Measurements from ENCODE around the gene FBXO17. TPM values are rescaled to one million over a fixed set of nuclear protein-coding genes. Genes with fewer than 3 reads are reported as not detected.

FBXO17 gene
- total and polyA plus RNA-seq, 4 donors, result 19.7 to 31.9 (median 23.4) TPM

GRCh38 chr19:39004403-39004802 lies 28.9 kb upstream of the FBXO17 start:
- WGBS, result 82% methylated on average over 9 of the region's 9 CpGs
- Histone ChIP-seq H3K27ac (ENCODE audit: low read depth in 1 of 2, low read length in 2 of 2) (no peak overlapping the region), H3K27me3 (ENCODE audit: control insufficient read depth in 4 of 4, insufficient read depth in 4 of 4, low read length in 3 of 4) (no peaks in the 10 kb centered on the region), H3K4me3 (ENCODE audit: low read depth in 1 of 3, low read length in 3 of 3) (no peak overlapping the region), H3K36me3 (ENCODE audit: control insufficient read depth in 4 of 4, insufficient read depth in 3 of 4, low read depth in 1 of 4, low read length in 3 of 4) (no peaks in the 10 kb centered on the region), H3K4me1 (ENCODE audit: control insufficient read depth in 4 of 4, insufficient read depth in 4 of 4, low read length in 3 of 4) (no peaks in the 10 kb centered on the region), H3K9me3 (ENCODE audit: control insufficient read depth in 4 of 4, low read length in 3 of 4) (no peaks in the 10 kb centered on the region), H3K9ac (ENCODE audit: low read depth in 1 of 2, low read length in 2 of 2) (no peak overlapping the region)
- no peak for TF ChIP-seq ATF3 (IDR thresholded peaks at IDR 0.05)
- no peak for TF ChIP-seq RAD21 (IDR thresholded peaks at IDR 0.05)
- TF ChIP-seq, protein P1, sequence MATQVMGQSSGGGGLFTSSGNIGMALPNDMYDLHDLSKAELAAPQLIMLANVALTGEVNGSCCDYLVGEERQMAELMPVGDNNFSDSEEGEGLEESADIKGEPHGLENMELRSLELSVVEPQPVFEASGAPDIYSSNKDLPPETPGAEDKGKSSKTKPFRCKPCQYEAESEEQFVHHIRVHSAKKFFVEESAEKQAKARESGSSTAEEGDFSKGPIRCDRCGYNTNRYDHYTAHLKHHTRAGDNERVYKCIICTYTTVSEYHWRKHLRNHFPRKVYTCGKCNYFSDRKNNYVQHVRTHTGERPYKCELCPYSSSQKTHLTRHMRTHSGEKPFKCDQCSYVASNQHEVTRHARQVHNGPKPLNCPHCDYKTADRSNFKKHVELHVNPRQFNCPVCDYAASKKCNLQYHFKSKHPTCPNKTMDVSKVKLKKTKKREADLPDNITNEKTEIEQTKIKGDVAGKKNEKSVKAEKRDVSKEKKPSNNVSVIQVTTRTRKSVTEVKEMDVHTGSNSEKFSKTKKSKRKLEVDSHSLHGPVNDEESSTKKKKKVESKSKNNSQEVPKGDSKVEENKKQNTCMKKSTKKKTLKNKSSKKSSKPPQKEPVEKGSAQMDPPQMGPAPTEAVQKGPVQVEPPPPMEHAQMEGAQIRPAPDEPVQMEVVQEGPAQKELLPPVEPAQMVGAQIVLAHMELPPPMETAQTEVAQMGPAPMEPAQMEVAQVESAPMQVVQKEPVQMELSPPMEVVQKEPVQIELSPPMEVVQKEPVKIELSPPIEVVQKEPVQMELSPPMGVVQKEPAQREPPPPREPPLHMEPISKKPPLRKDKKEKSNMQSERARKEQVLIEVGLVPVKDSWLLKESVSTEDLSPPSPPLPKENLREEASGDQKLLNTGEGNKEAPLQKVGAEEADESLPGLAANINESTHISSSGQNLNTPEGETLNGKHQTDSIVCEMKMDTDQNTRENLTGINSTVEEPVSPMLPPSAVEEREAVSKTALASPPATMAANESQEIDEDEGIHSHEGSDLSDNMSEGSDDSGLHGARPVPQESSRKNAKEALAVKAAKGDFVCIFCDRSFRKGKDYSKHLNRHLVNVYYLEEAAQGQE (IDR thresholded peaks at IDR 0.05), result no peak
- no peak for TF ChIP-seq MAX (IDR thresholded peaks at IDR 0.05)
- no peak for TF ChIP-seq FOXA2 (IDR thresholded peaks at IDR 0.05)
- no peak for TF ChIP-seq HNF4A (conservative IDR thresholded peaks at IDR 0.05)
- TF ChIP-seq, protein P2, sequence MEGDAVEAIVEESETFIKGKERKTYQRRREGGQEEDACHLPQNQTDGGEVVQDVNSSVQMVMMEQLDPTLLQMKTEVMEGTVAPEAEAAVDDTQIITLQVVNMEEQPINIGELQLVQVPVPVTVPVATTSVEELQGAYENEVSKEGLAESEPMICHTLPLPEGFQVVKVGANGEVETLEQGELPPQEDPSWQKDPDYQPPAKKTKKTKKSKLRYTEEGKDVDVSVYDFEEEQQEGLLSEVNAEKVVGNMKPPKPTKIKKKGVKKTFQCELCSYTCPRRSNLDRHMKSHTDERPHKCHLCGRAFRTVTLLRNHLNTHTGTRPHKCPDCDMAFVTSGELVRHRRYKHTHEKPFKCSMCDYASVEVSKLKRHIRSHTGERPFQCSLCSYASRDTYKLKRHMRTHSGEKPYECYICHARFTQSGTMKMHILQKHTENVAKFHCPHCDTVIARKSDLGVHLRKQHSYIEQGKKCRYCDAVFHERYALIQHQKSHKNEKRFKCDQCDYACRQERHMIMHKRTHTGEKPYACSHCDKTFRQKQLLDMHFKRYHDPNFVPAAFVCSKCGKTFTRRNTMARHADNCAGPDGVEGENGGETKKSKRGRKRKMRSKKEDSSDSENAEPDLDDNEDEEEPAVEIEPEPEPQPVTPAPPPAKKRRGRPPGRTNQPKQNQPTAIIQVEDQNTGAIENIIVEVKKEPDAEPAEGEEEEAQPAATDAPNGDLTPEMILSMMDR (IDR thresholded peaks at IDR 0.05; ENCODE audit: low read depth, low read length, missing input control), result no peak
- no peak for TF ChIP-seq SP1 (IDR thresholded peaks at IDR 0.05)
- no peak for TF ChIP-seq JUND (IDR thresholded peaks at IDR 0.05)
- no peak for TF ChIP-seq FOXA1 (IDR thresholded peaks at IDR 0.05)
- no peak for TF ChIP-seq RXRA (IDR thresholded peaks at IDR 0.05)
- no peak for TF ChIP-seq NR2F2 (IDR thresholded peaks at IDR 0.05)
- no peak for TF ChIP-seq ZBTB33 (IDR thresholded peaks at IDR 0.05)
- no peak for DNase-seq (ENCODE audit: low spot score)

DNA sequence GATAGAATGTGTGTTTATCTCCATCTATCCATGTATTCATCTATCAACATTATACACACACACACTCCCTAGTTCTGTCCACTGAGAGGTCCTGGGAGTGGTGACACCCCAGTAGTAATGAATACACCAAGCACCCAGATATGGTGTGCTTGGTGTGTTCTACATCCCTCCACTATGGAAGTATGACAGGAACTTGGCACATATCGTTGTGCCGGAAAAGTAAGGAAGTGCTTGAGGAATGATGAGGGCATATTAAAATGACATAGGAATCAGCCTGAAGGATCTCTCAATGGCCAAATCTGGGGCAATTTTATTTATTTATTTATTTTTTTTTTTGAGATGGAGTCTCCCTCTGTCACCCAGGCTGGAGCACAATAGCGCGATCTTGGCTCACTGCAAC lies 28.3 kb upstream of the FBXO17 start:
- no peaks in the 10 kb centered on the region for H3K36me3 ChIP-seq (ENCODE audit: control insufficient read depth in 4 of 4, insufficient read depth in 3 of 4, low read depth in 1 of 4, low read length in 3 of 4)
- H3K27ac ChIP-seq (ENCODE audit: low read depth in 1 of 2, low read length in 2 of 2), result no peak overlapping the region
- 89% methylated on average over 4 of the region's 4 CpGs for WGBS
- no peaks in the 10 kb centered on the region for H3K27me3 ChIP-seq (ENCODE audit: control insufficient read depth in 4 of 4, insufficient read depth in 4 of 4, low read length in 3 of 4)
- H3K4me3 ChIP-seq (ENCODE audit: low read depth in 1 of 3, low read length in 3 of 3), result no peak overlapping the region
- no peak for DNase-seq (ENCODE audit: low spot score)
- H3K4me1 ChIP-seq (ENCODE audit: control insufficient read depth in 4 of 4, insufficient read depth in 4 of 4, low read length in 3 of 4), result no peaks in the 10 kb centered on the region
- no peaks in the 10 kb centered on the region for H3K9me3 ChIP-seq (ENCODE audit: control insufficient read depth in 4 of 4, low read length in 3 of 4)
- H3K9ac ChIP-seq (ENCODE audit: low read depth in 1 of 2, low read length in 2 of 2), result no peak overlapping the region
- TF ChIP-seq FOXA2 (IDR thresholded peaks at IDR 0.05) (no peak), SP1 (IDR thresholded peaks at IDR 0.05) (no peak), MAX (IDR thresholded peaks at IDR 0.05) (no peak), NR2F2 (IDR thresholded peaks at IDR 0.05) (no peak), GABPA (IDR thresholded peaks at IDR 0.05 in 1 of 2, conservative IDR thresholded peaks at IDR 0.05 in 1 of 2) (no peak), RXRA (IDR thresholded peaks at IDR 0.05) (no peak), EGR1 (IDR thresholded peaks at IDR 0.05; ENCODE audit: low read depth in 2 of 2) (no peak), FOXA1 (IDR thresholded peaks at IDR 0.05) (no peak), ZBTB33 (IDR thresholded peaks at IDR 0.05) (no peak), HNF4A (conservative IDR thresholded peaks at IDR 0.05) (no peak), ATF3 (IDR thresholded peaks at IDR 0.05) (no peak), HNF4G (IDR thresholded peaks at IDR 0.05) (no peak), TAF1 (conservative IDR thresholded peaks at IDR 0.05) (no peak)
- TF ChIP-seq, protein P1 (IDR thresholded peaks at IDR 0.05), result no peak
